ENCODE measurements around the gene CNPY1. TPM values are rescaled to one million over a fixed set of nuclear protein-coding genes. Genes with fewer than 3 reads are reported as not detected.

The CNPY1 gene
- total and polyA plus RNA-seq, 2 donors (not counting 1 experiment from before 2014, with no cell fraction given) = not detected

DNA sequence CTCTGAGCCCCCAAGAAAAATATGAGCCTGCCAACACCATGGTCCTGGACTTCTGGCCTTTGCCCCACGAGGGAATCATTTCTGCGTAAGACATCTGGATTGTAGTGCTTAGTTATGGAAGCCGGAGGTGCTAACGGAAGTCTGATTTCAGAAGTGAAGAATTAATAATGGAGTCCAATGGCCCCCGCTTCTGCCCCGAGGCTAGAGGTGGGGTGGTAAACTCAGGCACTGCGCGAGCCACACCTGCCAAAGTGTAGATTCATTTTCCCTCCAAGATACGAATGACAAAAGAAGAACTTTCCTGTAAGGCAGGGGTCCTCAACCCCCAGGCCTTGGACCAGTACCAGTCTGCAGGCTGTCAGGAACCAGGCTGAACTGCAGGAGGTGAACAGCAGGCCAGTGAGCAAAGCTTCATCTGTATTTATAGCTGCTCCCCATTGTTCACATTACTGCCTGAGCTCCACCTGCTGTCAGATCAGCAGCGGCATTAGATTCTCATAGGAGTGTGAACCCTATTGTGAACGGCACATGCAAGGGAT is 22.3 kb downstream of the CNPY1 start:
- 88% methylated on average over 9 of the region's 11 CpGs for WGBS (ENCODE audit: insufficient coverage)

DNA sequence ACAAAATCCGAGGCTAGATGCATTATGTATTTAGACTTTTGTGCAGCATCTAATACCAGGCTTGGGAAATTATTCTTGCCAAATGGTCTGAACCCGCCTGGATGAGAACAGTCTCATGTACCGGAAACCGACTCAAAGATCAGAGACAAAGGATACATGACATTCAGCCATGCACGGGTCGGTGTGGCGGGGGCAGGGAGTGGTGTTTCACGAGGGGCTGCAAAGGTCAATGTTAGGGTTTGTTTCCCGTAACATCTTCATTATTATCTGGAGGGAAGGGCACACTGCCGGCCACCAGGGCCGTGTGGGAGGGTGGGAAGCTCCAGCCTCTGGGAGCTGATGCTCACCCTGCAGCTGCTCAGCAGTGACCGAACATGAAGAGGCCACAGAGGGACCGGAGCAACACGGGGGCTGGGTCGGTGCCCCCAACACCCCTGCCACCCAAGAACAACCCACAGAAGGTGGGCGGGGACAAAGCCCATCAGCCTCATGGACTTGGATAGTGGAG is 23.1 kb downstream of the CNPY1 start:
- ATAC-seq (ENCODE audit: low read depth) (no peak), DNase-seq (no peak)
- Mint-ChIP-seq H3K9me3 (ENCODE audit: insufficient read depth) (no peaks in the 10 kb centered on the region), H3K27ac (no peak overlapping the region), H3K4me3 (no peak overlapping the region), H3K27me3 (peaks cover 37% of the 10 kb centered on the region), H3K4me1 (no peaks in the 10 kb centered on the region)
- intact Hi-C loops (cut with micrococcal nuclease) = no loop called here
- Histone ChIP-seq H3K27ac (ENCODE audit: low read length in 2 of 2) (no peak overlapping the region), H4K20me1 (ENCODE audit: control insufficient read depth, insufficient read depth, low read length, poor library complexity, severe bottlenecking) (no peaks in the 10 kb centered on the region), H3K9ac (ENCODE audit: low read length) (no peak overlapping the region), H3K4me1 (ENCODE audit: control insufficient read depth in 2 of 2, insufficient read depth in 2 of 2, low read length in 2 of 2) (no peaks in the 10 kb centered on the region), H2AFZ (ENCODE audit: insufficient read depth, low read depth, low read length, poor library complexity, severe bottlenecking) (no peak overlapping the region), H3K79me2 (ENCODE audit: control insufficient read depth, insufficient read depth, low read length) (no peaks in the 10 kb centered on the region), H3K9me3 (ENCODE audit: control extremely low read depth in 1 of 3, control insufficient read depth in 2 of 3, insufficient read depth in 1 of 3, low read length in 2 of 3) (no peaks in the 10 kb centered on the region), H3K4me2 (replicated peaks; ENCODE audit: low read depth, low read length, poor library complexity, severe bottlenecking) (no peak overlapping the region), H3K27me3 (replicated peaks in 1 of 4; ENCODE audit: control extremely low read depth in 1 of 4, control insufficient read depth in 3 of 4, insufficient read depth in 4 of 4, low read length in 3 of 4) (peaks cover 0 to 15% (median 0%) of the 10 kb centered on the region in 4 experiments), H3K4me3 (ENCODE audit: control extremely low read depth in 1 of 5, extremely low read depth in 1 of 5, insufficient read depth in 1 of 5, low read depth in 2 of 5, low read length in 4 of 5) (no peak overlapping the region), H3K36me3 (replicated peaks in 1 of 2; ENCODE audit: control extremely low read depth in 1 of 2, control insufficient read depth in 1 of 2, extremely low read depth in 1 of 2, insufficient read depth in 2 of 2, low read length in 1 of 2) (no peaks in the 10 kb centered on the region)
- TF ChIP-seq, protein P1, sequence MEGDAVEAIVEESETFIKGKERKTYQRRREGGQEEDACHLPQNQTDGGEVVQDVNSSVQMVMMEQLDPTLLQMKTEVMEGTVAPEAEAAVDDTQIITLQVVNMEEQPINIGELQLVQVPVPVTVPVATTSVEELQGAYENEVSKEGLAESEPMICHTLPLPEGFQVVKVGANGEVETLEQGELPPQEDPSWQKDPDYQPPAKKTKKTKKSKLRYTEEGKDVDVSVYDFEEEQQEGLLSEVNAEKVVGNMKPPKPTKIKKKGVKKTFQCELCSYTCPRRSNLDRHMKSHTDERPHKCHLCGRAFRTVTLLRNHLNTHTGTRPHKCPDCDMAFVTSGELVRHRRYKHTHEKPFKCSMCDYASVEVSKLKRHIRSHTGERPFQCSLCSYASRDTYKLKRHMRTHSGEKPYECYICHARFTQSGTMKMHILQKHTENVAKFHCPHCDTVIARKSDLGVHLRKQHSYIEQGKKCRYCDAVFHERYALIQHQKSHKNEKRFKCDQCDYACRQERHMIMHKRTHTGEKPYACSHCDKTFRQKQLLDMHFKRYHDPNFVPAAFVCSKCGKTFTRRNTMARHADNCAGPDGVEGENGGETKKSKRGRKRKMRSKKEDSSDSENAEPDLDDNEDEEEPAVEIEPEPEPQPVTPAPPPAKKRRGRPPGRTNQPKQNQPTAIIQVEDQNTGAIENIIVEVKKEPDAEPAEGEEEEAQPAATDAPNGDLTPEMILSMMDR (IDR thresholded peaks at IDR 0.05) = no peak
- no peak for TF ChIP-seq EZH2 (IDR thresholded peaks at IDR 0.05; ENCODE audit: borderline replicate concordance, insufficient read depth, low read depth, low read length, poor library complexity, severe bottlenecking)
- POLR2A ChIA-PET = no interaction called here
- 88% methylated on average over 11 of the region's 16 CpGs for WGBS (ENCODE audit: insufficient coverage)
- CTCF ChIA-PET = no interaction called here

More for the DNA sequence above, 22.3 kb downstream of the CNPY1 start:
- no peak for ATAC-seq (ENCODE audit: low read depth)
- Mint-ChIP-seq H3K27me3 (peaks cover 33% of the 10 kb centered on the region), H3K27ac (no peak overlapping the region), H3K9me3 (ENCODE audit: insufficient read depth) (no peaks in the 10 kb centered on the region), H3K4me3 (no peak overlapping the region), H3K4me1 (no peaks in the 10 kb centered on the region)
- no peak for DNase-seq
- POLR2A ChIA-PET = no interaction called here
- no peak overlapping the region for H3K9ac ChIP-seq (ENCODE audit: low read length)
- H3K9me3 ChIP-seq (ENCODE audit: control extremely low read depth in 1 of 3, control insufficient read depth in 2 of 3, insufficient read depth in 1 of 3, low read length in 2 of 3) = no peaks in the 10 kb centered on the region
- H3K4me3 ChIP-seq (ENCODE audit: control extremely low read depth in 1 of 5, extremely low read depth in 1 of 5, insufficient read depth in 1 of 5, low read depth in 2 of 5, low read length in 4 of 5) = no peak overlapping the region
- CTCF ChIA-PET = interaction anchor here (0.6 kb wide), 1 partner anchor 144 kb away, joined by 4 read pairs; no protein-coding TSS in a partner anchor
- no peak overlapping the region for H3K27ac ChIP-seq (ENCODE audit: low read length in 2 of 2)
- no peaks in the 10 kb centered on the region for H3K4me1 ChIP-seq (ENCODE audit: control insufficient read depth in 2 of 2, insufficient read depth in 2 of 2, low read length in 2 of 2)
- H3K36me3 ChIP-seq (replicated peaks in 1 of 2; ENCODE audit: control extremely low read depth in 1 of 2, control insufficient read depth in 1 of 2, extremely low read depth in 1 of 2, insufficient read depth in 2 of 2, low read length in 1 of 2) = no peaks in the 10 kb centered on the region
- intact Hi-C loops (cut with micrococcal nuclease) = no loop called here
- TF ChIP-seq, protein P1 (IDR thresholded peaks at IDR 0.05) = no peak
- TF ChIP-seq EZH2 (IDR thresholded peaks at IDR 0.05; ENCODE audit: borderline replicate concordance, insufficient read depth, low read depth, low read length, poor library complexity, severe bottlenecking) = no peak
- H2AFZ ChIP-seq (ENCODE audit: insufficient read depth, low read depth, low read length, poor library complexity, severe bottlenecking) = no peak overlapping the region
- no peak overlapping the region for H3K4me2 ChIP-seq (replicated peaks; ENCODE audit: low read depth, low read length, poor library complexity, severe bottlenecking)
- H3K79me2 ChIP-seq (ENCODE audit: control insufficient read depth, insufficient read depth, low read length) = no peaks in the 10 kb centered on the region
- H3K27me3 ChIP-seq (replicated peaks in 1 of 4; ENCODE audit: control extremely low read depth in 1 of 4, control insufficient read depth in 3 of 4, insufficient read depth in 4 of 4, low read length in 3 of 4) = peaks cover 0 to 18% (median under 1%) of the 10 kb centered on the region in 4 experiments
- H4K20me1 ChIP-seq (ENCODE audit: control insufficient read depth, insufficient read depth, low read length, poor library complexity, severe bottlenecking) = no peaks in the 10 kb centered on the region
